ENCODE data around the gene SCLT1.
"Not testable (repeated sequence)": the region's sequence is repeated elsewhere in the genome, so short reads cannot be mapped to it uniquely, and the experiment has no call there.

SCLT1 gene

GRCh38 chr4:129094347-129094746 is 1.0 kb upstream of the SCLT1 start:
- Mint-ChIP-seq H3K27me3 (no peaks in the 10 kb centered on the region), H3K4me3 (peak overlapping the region; percentile 2), H3K36me3 (no peaks in the 10 kb centered on the region), H3K4me1 (peaks cover 32% of the 10 kb centered on the region), H3K9me3 (no peaks in the 10 kb centered on the region), H3K27ac (no peak overlapping the region)

GRCh38 chr4:129092631-129093190 is 628 bp downstream of the SCLT1 start:
- no peaks in the 10 kb centered on the region for H3K9me3 Mint-ChIP-seq
- H3K4me3 Mint-ChIP-seq = no peak overlapping the region
- H3K36me3 Mint-ChIP-seq = no peaks in the 10 kb centered on the region
- H3K27ac Mint-ChIP-seq = no peak overlapping the region
- peaks cover 45% of the 10 kb centered on the region for H3K4me1 Mint-ChIP-seq
- no peaks in the 10 kb centered on the region for H3K27me3 Mint-ChIP-seq

GRCh38 chr4:129087516-129087915 is 5.8 kb downstream of the SCLT1 start:
- Mint-ChIP-seq H3K9me3 (peaks cover 4% of the 10 kb centered on the region), H3K4me3 (no peak overlapping the region), H3K27me3 (no peaks in the 10 kb centered on the region), H3K36me3 (peaks cover 9% of the 10 kb centered on the region), H3K4me1 (peaks cover 43% of the 10 kb centered on the region), H3K27ac (no peak overlapping the region)

GRCh38 chr4:129085472-129085871 is 7.9 kb downstream of the SCLT1 start:
- H3K36me3 Mint-ChIP-seq = peaks cover 22% of the 10 kb centered on the region
- H3K4me1 Mint-ChIP-seq = peaks cover 44% of the 10 kb centered on the region
- no peak overlapping the region for H3K4me3 Mint-ChIP-seq
- H3K27ac Mint-ChIP-seq = no peak overlapping the region
- no peaks in the 10 kb centered on the region for H3K27me3 Mint-ChIP-seq
- peaks cover 9% of the 10 kb centered on the region for H3K9me3 Mint-ChIP-seq

GRCh38 chr4:129082302-129082701 is 11.0 kb downstream of the SCLT1 start:
- Mint-ChIP-seq H3K27me3 (no peaks in the 10 kb centered on the region), H3K4me1 (peaks cover 32% of the 10 kb centered on the region), H3K4me3 (no peak overlapping the region), H3K27ac (no peak overlapping the region), H3K36me3 (peaks cover 41% of the 10 kb centered on the region), H3K9me3 (peaks cover 14% of the 10 kb centered on the region)

- H3K4me1 Mint-ChIP-seq = peaks cover 26% of the 10 kb centered on the region
- H3K9me3 Mint-ChIP-seq = peaks cover 17% of the 10 kb centered on the region
- H3K36me3 Mint-ChIP-seq = peaks cover 49% of the 10 kb centered on the region
- H3K27me3 Mint-ChIP-seq = no peaks in the 10 kb centered on the region
- H3K4me3 Mint-ChIP-seq = no peak overlapping the region
- H3K27ac Mint-ChIP-seq = no peak overlapping the region
Observed at GRCh38 chr4:129080129-129080528, 13.2 kb downstream of the SCLT1 start.

GRCh38 chr4:129077326-129077725 is 16.0 kb downstream of the SCLT1 start:
- Mint-ChIP-seq H3K27ac (no peak overlapping the region), H3K36me3 (peaks cover 63% of the 10 kb centered on the region), H3K27me3 (no peaks in the 10 kb centered on the region), H3K4me1 (peaks cover 5% of the 10 kb centered on the region), H3K4me3 (no peak overlapping the region), H3K9me3 (peaks cover 30% of the 10 kb centered on the region)

- not testable (repeated sequence) for H3K27ac Mint-ChIP-seq, H3K4me1 Mint-ChIP-seq, H3K27me3 Mint-ChIP-seq, H3K4me3 Mint-ChIP-seq
- H3K9me3 Mint-ChIP-seq = peaks cover 48% of the 10 kb centered on the region
- peaks cover 52% of the 10 kb centered on the region for H3K36me3 Mint-ChIP-seq
Observed at GRCh38 chr4:129069537-129069936, 23.8 kb downstream of the SCLT1 start.

GRCh38 chr4:129064717-129065116 is 28.6 kb downstream of the SCLT1 start:
- Mint-ChIP-seq H3K36me3 (peaks cover 57% of the 10 kb centered on the region), H3K27me3 (no peaks in the 10 kb centered on the region), H3K9me3 (peaks cover 26% of the 10 kb centered on the region), H3K4me1 (no peaks in the 10 kb centered on the region), H3K4me3 (no peak overlapping the region), H3K27ac (no peak overlapping the region)

- Mint-ChIP-seq H3K9me3 (peaks cover 31% of the 10 kb centered on the region), H3K36me3 (peaks cover 58% of the 10 kb centered on the region), H3K27ac (no peak overlapping the region), H3K27me3 (no peaks in the 10 kb centered on the region), H3K4me1 (no peaks in the 10 kb centered on the region), H3K4me3 (no peak overlapping the region)
Observed at GRCh38 chr4:129063640-129064039, 29.7 kb downstream of the SCLT1 start.

GRCh38 chr4:129062580-129062979 is 30.8 kb downstream of the SCLT1 start:
- H3K27me3 Mint-ChIP-seq = no peaks in the 10 kb centered on the region
- peaks cover 30% of the 10 kb centered on the region for H3K9me3 Mint-ChIP-seq
- no peak overlapping the region for H3K4me3 Mint-ChIP-seq
- H3K27ac Mint-ChIP-seq = no peak overlapping the region
- no peaks in the 10 kb centered on the region for H3K4me1 Mint-ChIP-seq
- peaks cover 54% of the 10 kb centered on the region for H3K36me3 Mint-ChIP-seq

GRCh38 chr4:129059028-129059427 is 34.3 kb downstream of the SCLT1 start:
- Mint-ChIP-seq H3K4me1 (no peaks in the 10 kb centered on the region), H3K9me3 (peaks cover 41% of the 10 kb centered on the region), H3K27me3 (no peaks in the 10 kb centered on the region), H3K27ac (no peak overlapping the region), H3K4me3 (no peak overlapping the region), H3K36me3 (peaks cover 55% of the 10 kb centered on the region)

- Mint-ChIP-seq H3K4me3 (no peak overlapping the region), H3K4me1 (peaks cover 19% of the 10 kb centered on the region), H3K27me3 (no peaks in the 10 kb centered on the region), H3K36me3 (no peaks in the 10 kb centered on the region), H3K27ac (no peak overlapping the region), H3K9me3 (no peaks in the 10 kb centered on the region)
Observed at GRCh38 chr4:129046055-129046959, 47.0 kb downstream of the SCLT1 start.

- H3K36me3 Mint-ChIP-seq = peaks cover 4% of the 10 kb centered on the region
- no peak overlapping the region for H3K4me3 Mint-ChIP-seq
- no peaks in the 10 kb centered on the region for H3K9me3 Mint-ChIP-seq
- no peaks in the 10 kb centered on the region for H3K27me3 Mint-ChIP-seq
- H3K27ac Mint-ChIP-seq = no peak overlapping the region
- peaks cover 19% of the 10 kb centered on the region for H3K4me1 Mint-ChIP-seq
Observed at GRCh38 chr4:129043523-129043922, 49.8 kb downstream of the SCLT1 start.

GRCh38 chr4:129040471-129040870 is 52.9 kb downstream of the SCLT1 start:
- no peaks in the 10 kb centered on the region for H3K27me3 Mint-ChIP-seq
- no peaks in the 10 kb centered on the region for H3K9me3 Mint-ChIP-seq
- no peak overlapping the region for H3K4me3 Mint-ChIP-seq
- H3K4me1 Mint-ChIP-seq = peaks cover 6% of the 10 kb centered on the region
- H3K36me3 Mint-ChIP-seq = peaks cover 13% of the 10 kb centered on the region
- no peak overlapping the region for H3K27ac Mint-ChIP-seq

GRCh38 chr4:129037093-129037492 is 56.2 kb downstream of the SCLT1 start:
- no peak overlapping the region for H3K4me3 Mint-ChIP-seq
- H3K27ac Mint-ChIP-seq = no peak overlapping the region
- H3K4me1 Mint-ChIP-seq = no peaks in the 10 kb centered on the region
- peaks cover 21% of the 10 kb centered on the region for H3K36me3 Mint-ChIP-seq
- no peaks in the 10 kb centered on the region for H3K27me3 Mint-ChIP-seq
- no peaks in the 10 kb centered on the region for H3K9me3 Mint-ChIP-seq

All from activated naive CD4-positive, alpha-beta T cell treated with anti-CD3 and anti-CD28 coated beads, Interleukin-2, amount 50 U/mL, for 24 hours (primary cell).